GM19238 (cell line): ENCODE results near the gene RETREG1.
"Not testable (repeated sequence)": the region's sequence is repeated elsewhere in the genome, so short reads cannot be mapped to it uniquely, and the experiment has no call there.

Experiments used
- DNase-seq: peaks from one replicate; pipeline ENCODE4 v3.0.0; 2011; ENCODE audit warnings: low spot score; ENCODE audit not compliant: insufficient read length

RETREG1 gene, protein sequence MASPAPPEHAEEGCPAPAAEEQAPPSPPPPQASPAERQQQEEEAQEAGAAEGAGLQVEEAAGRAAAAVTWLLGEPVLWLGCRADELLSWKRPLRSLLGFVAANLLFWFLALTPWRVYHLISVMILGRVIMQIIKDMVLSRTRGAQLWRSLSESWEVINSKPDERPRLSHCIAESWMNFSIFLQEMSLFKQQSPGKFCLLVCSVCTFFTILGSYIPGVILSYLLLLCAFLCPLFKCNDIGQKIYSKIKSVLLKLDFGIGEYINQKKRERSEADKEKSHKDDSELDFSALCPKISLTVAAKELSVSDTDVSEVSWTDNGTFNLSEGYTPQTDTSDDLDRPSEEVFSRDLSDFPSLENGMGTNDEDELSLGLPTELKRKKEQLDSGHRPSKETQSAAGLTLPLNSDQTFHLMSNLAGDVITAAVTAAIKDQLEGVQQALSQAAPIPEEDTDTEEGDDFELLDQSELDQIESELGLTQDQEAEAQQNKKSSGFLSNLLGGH

GRCh38 chr5:16616536-16617273 lies at the start of gene RETREG1:
Gene RETREG1, minus strand, starts transcription at chr5:16616997. Its CDS starts 26 bp downstream, at chr5:16616971.
- DNase-seq = peak; percentile 40

- DNase-seq = no peak
Measured at GRCh38 chr5:16666130-16666882, 49.5 kb upstream of the RETREG1 start.

DNA sequence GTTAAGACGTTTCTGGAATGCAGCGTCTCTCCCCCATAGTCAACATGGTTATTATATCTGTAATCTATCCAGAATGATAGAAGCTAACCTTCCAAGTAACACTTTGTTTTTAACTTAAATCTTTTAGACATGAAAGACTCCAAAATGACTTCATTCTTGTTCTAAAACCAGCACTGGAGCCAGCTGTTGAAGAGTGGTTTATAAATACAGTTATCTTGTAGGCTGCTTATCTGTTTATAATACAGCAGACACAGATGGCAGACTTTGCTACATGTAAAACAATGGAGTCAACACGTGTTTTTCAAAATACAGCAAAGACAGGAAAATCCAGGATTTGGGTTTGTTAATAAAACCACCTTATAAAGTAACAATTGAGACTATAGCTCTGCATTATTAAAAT lies 48.8 kb upstream of the RETREG1 start:
- no peak for DNase-seq

DNA sequence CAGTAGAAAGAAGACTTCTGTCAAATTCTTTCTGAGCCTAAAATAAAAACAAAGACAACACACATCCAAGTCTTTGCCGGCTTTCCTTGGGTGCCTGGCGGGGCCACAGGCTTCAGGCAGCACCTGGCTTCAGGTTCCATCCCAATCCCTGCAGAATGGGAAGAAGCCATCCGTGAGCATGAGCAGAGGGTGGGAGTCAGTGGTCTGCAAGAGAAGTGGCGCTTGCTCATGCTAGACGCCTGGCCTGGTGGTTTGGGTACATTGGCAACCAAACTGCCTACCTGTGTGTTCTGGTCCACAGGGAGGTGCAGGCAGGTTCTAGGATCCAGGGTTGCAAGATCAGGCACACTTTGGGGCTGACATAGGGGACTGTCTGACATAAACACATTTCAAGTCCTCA lies 47.6 kb upstream of the RETREG1 start:
- DNase-seq = no peak

- DNase-seq = no peak
Measured at GRCh38 chr5:16663840-16664239, 47.0 kb upstream of the RETREG1 start.

- DNase-seq = no peak
Measured at GRCh38 chr5:16661713-16662112, 44.9 kb upstream of the RETREG1 start.

DNA sequence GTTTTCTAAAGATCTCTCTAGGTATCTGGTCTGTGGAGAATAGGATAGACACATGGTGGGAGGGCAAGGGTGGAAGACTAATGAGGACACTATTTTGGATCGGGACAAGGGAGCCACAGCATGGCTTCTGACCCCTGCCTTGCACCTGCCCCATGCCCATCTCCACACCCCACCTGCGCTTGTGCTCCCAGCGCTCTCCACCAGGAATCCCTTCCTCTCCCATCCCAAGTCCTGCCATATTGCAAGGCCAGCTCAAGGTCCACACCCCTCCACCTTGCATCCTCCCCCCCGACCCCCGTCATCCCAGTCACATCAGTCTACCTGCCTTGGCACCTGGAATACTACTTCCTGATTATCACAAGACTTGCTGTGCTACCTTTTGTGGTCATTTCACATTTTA lies 44.2 kb upstream of the RETREG1 start:
- no peak for DNase-seq

DNA sequence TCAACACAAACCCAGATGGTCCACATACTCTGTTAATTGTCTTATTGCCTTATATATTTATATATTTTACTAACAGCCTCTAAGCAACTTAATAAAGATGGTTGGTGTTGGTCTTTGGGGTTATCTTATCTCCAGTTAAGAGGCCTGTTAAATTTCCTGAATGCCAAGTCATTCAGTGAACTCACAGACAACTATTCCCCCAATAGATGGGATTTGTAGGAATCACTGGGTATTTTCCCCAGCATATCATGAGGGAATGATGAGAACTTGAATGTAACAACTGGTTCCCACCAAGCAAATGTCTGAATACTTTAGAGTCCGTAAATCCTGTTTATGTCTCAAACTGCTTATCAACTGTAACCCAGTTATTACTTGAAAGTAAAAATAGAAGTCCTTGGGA lies 42.7 kb upstream of the RETREG1 start:
- DNase-seq = no peak

- DNase-seq = no peak
Measured at GRCh38 chr5:16656561-16657191, 39.9 kb upstream of the RETREG1 start.

- no peak for DNase-seq
Measured at GRCh38 chr5:16654647-16655334, 38.0 kb upstream of the RETREG1 start.

DNA sequence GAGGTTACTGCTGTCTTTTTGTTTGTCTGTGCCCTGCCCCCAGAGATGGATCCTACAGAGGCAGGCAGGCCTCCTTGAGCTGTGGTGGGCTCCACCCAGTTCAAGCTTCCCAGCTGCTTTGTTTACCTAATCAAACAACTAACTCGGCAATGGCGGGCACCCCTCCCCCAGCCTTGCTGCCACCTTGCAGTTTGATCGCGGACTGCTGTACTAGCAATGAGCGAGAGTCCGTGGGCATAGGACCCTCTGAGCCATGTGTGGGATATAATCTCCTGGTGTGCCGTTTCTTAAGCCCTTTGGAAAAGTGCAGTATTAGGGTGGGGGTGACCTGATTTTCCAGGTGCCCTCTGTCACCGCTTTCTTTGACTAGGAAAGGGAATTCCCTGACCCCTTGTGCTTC lies 31.9 kb upstream of the RETREG1 start:
- not testable (repeated sequence) for DNase-seq

DNA sequence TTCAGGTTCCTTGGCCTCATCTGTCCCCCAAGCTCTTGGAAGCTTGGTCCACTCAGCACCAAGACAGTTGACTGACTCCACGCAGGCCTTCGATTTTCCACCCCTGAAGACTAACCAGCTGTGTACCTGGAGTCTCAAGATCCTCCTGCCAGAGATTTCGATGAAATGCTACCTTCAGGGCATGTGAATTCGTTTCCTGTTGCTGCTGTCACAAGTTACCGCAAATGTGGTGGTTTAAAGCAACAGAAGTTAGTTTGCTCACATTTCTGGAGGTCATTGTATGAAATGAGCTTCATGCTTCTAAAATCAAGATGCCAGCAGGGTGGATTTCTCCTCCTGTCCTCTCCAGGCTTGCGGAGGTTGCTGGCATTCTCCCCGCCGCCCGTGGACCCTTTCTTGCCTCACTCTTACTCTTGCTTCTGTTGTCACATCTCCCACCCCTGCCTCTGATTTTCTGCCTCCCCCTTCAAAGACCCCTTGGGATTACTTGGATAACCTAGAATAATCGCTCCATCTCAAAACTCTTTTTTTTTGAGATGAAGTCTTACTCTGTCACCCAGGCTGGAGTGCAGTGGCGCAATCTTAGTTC lies 27.6 kb upstream of the RETREG1 start:
- no peak for DNase-seq

- no peak for DNase-seq
Measured at GRCh38 chr5:16642867-16643266, 26.1 kb upstream of the RETREG1 start.

DNA sequence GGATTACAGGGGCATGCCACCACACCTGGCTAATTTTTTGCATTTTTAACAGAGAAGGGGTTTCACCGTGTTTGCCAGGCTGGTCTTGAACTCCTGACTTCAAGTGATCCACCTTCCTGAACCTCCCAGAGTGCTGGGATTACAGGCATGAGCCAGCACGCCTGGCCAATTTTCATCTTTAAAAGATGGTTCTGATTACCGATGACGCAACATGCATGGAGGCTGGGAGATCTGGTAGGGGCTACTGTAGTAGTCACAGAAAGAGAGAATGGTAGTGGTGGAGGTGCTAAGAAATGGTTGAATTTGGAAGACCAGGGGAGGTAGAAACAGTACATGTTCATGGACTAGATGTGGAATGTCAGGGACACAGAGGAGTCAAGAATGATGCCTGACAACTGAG lies 22.4 kb upstream of the RETREG1 start:
- no peak for DNase-seq

GRCh38 chr5:16628376-16628775 lies 11.6 kb upstream of the RETREG1 start:
- no peak for DNase-seq

- DNase-seq = no peak
Measured at GRCh38 chr5:16626696-16627264, 10.0 kb upstream of the RETREG1 start.

DNA sequence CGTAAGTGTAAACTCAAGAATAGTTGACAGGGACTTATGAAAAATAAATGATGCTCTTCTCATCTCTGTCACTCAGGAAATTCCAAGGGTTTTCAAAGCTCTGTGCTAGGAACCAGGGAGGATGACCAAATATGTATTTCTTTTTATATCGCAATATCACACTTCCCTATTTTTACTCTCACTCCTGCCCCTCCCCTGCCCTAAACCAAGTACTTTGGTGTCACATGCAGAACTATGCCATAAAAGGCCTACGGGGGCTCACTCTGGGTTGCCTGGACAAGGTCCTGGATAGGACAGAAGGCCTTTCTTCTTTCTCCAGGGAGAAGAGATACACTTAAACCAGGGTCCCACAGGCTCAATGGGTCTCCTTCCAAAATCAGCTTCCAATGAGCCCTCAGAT lies 8.3 kb upstream of the RETREG1 start:
- DNase-seq = no peak

DNA sequence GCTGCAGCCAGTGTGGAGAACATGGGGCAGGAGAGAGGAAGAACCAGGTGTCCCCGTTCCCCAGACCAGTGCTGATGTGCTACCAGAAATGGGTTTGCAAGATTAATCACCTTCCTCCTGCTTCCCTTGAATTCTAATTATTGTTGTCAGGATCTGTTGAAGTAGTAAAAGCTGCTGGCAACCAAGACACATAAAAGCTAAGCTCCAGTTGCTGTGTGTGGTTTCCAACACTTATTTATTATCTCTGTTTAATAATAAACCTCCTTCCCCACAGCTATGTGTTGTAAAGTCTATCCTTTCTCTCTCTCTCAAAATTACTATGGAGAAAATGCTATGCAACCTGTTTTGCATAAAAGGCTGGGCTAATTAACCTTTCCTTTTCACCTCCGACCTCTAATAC lies 2.3 kb upstream of the RETREG1 start:
- DNase-seq = no peak

DNA sequence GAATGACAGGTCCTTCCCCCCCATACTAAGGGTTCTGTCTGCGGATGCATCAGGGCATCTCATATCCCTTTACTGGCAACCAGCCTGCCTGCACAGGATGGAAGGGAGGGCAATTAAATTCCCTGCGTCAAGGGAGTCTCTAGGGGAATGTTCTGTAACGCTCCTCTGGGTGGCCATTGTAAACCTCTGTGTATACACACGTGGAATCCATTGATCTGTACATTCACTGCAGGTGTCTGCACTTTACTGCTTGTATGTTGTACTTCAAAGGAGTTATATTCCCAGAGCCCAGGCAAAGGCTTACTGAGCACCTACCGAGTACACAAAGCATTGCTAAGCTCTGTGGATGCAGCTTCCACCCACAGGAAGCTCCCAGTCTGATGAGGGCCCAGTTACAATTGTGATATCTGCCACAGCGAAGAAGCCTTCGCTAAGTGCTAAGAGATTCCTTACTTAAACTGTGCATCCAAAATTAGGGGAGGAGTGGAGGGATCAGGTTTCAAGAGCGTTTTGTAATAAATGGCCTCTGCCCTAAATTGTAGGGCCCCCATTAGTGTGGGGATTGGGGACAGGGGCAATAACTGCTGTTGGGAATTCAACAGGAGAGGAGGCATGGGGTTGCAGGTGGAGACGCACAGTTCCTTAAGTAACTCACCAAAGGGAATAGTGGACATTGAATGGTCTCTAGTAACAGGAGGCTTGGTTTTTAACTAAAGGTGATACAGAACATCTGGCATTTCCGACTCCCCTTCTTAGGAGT lies 1.5 kb upstream of the RETREG1 start:
- DNase-seq = no peak
